ENCODE measurements around the gene ITGB2.
A peak's percentile ranks its signal among the peaks of the same experiment; 100 is the strongest.

The ITGB2 gene

DNA sequence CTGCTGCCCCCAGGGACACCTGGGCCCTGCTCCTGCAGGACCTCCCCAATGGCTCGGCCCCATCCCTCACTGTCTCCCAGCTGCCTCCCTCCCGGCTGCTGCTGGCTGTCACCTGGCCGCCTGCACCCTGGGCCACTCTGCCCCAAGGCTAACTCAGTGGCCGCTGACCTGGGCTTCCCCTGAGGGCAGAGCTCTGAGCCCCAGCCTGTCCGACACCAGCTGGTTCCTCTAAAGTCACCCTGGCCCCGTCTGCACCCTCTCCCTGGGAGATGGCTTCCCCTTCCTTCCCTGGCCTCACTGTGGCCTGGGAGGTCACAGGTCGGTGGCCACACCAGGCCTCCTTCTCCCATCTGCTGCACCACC is 15.0 kb downstream of the ITGB2 start:
- Histone ChIP-seq H3K36me3 (peaks cover 33% of the 10 kb centered on the region), H4K20me1 (peaks cover 5% of the 10 kb centered on the region; the same call in 1 of the 2 replicates), H3K9me3 (no peaks in the 10 kb centered on the region), H3K27ac (no peak overlapping the region), H3K9ac (no peak overlapping the region), H3K4me1 (peaks cover 63% of the 10 kb centered on the region), H3K27me3 (no peaks in the 10 kb centered on the region), H3K4me2 (peak overlapping the region; percentile 47), H3K4me3 (no peak overlapping the region)
- TF ChIP-seq Cebpa-rat (IDR thresholded peaks at IDR 0.05), result no peak

DNA sequence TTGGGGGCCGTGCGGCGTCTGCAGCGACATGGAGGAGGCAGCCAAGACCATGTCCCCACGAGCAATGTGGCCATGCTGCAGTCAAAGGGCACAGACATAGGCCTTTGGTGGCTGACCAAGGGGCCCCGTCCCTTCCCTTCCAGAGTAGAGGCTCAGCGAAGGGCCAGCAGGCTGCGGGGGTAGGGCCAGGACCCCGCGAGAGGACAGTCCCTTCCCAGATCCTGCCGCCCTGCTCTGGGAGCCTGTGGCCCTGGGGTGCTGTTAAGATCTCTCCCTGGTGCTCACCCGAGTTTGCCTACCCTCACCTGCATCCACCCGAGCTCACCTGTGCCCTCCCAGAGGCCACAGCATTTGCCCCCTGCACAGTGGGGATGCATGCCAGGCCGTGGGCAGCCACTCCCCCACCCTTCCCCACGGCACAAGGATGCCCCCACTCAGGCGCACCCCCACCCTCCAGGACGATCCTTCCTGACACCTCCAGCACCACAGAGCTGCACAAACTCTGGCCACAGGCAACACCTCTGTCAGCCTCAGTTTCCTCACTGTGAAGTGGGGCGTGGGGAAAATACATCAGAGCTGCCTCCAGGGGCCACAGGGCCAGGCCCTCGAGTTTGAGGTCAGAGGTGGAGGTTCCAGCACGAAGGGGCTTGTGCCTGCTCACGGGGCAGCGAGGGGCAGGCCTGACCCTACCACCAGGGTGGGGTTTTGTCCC is 15.5 kb downstream of the ITGB2 start:
- Histone ChIP-seq H3K4me3 (no peak overlapping the region), H3K27me3 (no peaks in the 10 kb centered on the region), H3K27ac (no peak overlapping the region), H3K4me1 (peaks cover 62% of the 10 kb centered on the region), H3K9ac (no peak overlapping the region), H4K20me1 (peaks cover 5% of the 10 kb centered on the region; the same call in 1 of the 2 replicates), H3K9me3 (no peaks in the 10 kb centered on the region), H3K4me2 (peak overlapping the region; percentile 47), H3K36me3 (peaks cover 38% of the 10 kb centered on the region)
- no peak for TF ChIP-seq Cebpa-rat (IDR thresholded peaks at IDR 0.05)

DNA sequence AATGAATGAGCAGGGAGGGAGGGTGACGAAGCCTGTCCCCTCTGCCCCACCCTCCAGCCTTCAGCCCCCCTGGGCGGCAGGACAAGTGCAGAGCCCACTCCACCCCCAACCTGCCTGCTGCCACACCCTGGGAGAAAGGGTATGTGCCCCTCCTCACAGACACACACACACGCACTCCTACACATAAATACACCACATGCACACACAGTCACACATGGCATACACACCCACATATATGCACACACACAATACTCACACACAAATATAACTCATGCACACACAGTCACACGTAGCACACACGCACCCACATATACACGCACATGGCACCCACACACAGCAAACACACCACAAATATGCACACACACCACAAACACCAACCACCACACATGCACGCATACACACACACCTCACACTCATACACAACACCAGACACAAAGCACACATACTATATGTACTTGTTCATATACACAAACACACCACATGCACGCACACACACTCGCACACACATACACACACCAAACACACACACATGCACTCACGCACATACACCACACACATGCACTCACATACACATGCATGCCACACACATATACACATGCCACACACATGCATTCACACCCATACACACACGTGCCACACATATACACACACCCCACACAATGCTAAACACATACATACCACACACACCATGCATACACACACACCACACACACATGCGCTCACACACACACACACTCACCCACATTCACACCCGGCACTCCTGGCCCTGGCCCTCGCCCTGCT is 16.4 kb downstream of the ITGB2 start:
- H3K9ac ChIP-seq, result no peak overlapping the region
- TF ChIP-seq Cebpa-rat (IDR thresholded peaks at IDR 0.05), result no peak
- peaks cover 5% of the 10 kb centered on the region; the same call in 1 of the 2 replicates for H4K20me1 ChIP-seq
- H3K9me3 ChIP-seq, result no peaks in the 10 kb centered on the region
- peaks cover 47% of the 10 kb centered on the region for H3K36me3 ChIP-seq
- no peak overlapping the region for H3K4me3 ChIP-seq
- peaks cover 54% of the 10 kb centered on the region for H3K4me1 ChIP-seq
- no peak overlapping the region for H3K4me2 ChIP-seq
- H3K27me3 ChIP-seq, result no peaks in the 10 kb centered on the region
- no peak overlapping the region for H3K27ac ChIP-seq

DNA sequence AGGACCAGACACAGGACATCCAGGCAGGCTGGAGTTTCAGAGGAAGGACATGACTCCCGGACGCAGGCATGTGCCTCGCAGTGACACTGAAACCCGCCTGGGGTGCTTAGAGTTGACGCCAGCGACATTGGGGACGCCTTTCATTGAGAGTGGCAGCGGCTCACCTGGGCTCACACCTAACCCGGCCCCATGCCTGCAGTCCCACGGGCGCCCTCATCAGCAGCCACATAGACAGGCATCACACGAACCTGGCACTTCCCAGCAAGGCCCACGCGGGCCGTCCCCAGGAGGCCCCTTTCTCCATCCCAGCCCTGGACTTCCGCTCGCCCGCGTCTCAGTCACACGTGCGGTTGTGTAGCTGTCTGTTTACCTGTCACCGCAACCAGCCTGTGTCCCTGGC is 17.0 kb downstream of the ITGB2 start:
- peaks cover 5% of the 10 kb centered on the region; the same call in 1 of the 2 replicates for H4K20me1 ChIP-seq
- H3K4me2 ChIP-seq, result no peak overlapping the region
- no peak for TF ChIP-seq Cebpa-rat (IDR thresholded peaks at IDR 0.05)
- no peaks in the 10 kb centered on the region for H3K27me3 ChIP-seq
- peaks cover 47% of the 10 kb centered on the region for H3K4me1 ChIP-seq
- H3K36me3 ChIP-seq, result peaks cover 53% of the 10 kb centered on the region
- no peak overlapping the region for H3K9ac ChIP-seq
- H3K9me3 ChIP-seq, result no peaks in the 10 kb centered on the region
- H3K27ac ChIP-seq, result no peak overlapping the region
- H3K4me3 ChIP-seq, result no peak overlapping the region

DNA sequence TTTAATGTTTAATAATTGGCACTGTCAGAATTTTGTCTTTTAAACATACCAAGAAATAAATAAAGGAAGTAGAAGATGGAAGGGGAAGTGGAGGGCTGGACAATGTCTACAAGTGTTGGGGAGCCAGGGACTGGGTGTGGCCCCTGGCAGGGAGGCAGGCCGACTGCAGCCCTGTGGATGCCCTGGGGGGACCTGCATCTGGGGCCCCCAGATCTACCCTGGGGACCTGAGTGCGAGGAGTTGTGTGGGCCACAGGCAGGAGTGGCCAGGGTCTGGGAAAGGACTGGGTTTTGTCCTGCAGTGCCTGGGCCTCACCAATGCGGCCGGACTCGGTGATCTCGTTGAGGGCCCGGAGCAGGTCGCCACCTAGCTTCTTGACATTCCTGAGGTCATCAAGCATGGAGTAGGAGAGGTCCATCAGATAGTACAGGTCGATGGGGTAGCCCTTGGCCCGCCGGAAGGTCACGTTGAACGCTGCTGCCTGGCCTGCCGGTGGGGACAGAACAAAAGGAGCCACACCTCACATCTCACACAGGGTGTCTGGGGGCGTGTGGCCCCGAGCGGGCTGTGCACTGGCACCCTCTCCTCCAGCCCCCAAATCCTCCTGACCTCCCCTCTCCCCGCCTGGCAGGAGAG is 17.5 kb downstream of the ITGB2 start:
- Histone ChIP-seq H3K4me3 (no peak overlapping the region), H4K20me1 (peaks cover 5% of the 10 kb centered on the region; the same call in 1 of the 2 replicates), H3K4me1 (peaks cover 44% of the 10 kb centered on the region), H3K27ac (no peak overlapping the region), H3K4me2 (no peak overlapping the region), H3K9me3 (no peaks in the 10 kb centered on the region), H3K27me3 (no peaks in the 10 kb centered on the region), H3K36me3 (peaks cover 58% of the 10 kb centered on the region), H3K9ac (no peak overlapping the region)
- TF ChIP-seq Cebpa-rat (IDR thresholded peaks at IDR 0.05), result no peak

DNA sequence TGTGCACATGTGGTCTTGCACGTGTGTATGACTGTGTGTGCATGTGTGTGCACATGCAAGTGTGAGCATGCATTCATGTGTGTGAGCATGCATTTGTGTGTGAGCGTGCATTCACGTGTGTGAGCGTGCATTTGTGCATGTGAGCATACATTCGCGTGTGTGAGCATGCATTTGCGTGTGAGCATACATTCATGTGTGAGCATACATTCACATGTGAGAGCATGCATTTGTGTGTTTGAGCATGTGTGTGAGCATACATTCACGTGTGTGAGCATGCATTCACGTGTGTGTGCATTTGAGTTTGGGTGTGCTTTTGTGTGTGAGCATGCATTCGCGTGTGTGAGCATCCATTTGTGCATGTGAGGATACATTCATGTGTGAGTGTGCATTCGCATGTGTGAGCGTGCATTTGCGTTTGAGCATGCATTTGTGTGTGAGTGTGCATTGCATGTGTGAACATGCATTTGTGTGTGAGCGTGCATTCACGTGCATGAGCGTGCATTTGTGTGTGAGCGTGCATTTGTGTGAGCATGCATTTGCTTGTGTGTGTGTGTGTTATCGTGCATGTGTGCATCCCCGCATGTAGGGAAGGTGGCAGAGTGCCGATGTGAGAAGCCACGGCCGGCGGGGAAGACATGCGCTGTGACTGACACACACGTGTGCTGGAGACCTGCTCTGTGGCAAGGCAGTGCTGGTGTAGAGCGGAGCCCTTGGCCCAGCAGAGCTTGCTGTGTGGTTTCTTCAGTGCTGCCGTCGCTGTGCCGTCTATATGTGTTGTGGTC is 18.2 kb downstream of the ITGB2 start:
- Histone ChIP-seq H3K4me1 (peaks cover 44% of the 10 kb centered on the region), H3K27me3 (no peaks in the 10 kb centered on the region), H3K4me2 (no peak overlapping the region), H3K9me3 (no peaks in the 10 kb centered on the region), H3K4me3 (no peak overlapping the region), H3K9ac (no peak overlapping the region), H3K36me3 (peaks cover 65% of the 10 kb centered on the region), H4K20me1 (peaks cover 5% of the 10 kb centered on the region; the same call in 1 of the 2 replicates), H3K27ac (no peak overlapping the region)
- no peak for TF ChIP-seq Cebpa-rat (IDR thresholded peaks at IDR 0.05)

DNA sequence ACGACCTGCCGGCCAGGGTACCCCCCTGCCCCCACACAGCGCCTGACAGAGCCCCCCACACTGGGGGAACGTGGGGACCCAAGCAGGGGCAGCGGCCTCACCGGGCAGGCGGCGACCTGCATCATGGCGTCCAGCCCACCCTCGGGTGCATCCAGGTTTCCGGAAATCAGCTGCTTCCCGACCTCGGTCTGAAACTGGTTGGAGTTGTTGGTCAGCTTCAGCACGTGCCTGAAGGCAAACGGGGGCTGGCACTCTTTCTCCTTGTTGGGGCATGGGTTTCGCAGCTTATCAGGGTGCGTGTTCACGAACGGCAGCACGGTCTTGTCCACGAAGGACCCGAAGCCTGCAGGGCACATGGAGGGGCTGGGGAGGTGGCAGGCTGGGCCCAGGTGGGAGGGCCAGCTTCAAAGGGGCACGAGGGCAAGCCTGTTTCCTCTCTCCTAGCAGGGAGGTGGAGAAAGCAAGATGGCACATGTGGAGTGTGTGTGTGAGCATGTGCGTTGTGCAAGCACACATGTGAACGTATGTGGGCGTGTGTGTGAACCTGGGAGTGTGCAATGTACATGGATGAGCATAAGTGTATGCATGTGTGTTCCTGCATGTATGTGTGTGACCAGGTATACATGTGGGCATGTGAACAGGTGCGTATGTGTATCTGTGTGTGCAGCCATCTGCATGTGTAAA is 19.2 kb downstream of the ITGB2 start:
- Histone ChIP-seq H3K4me2 (peak overlapping the region; percentile 39), H4K20me1 (no peaks in the 10 kb centered on the region), H3K27me3 (no peaks in the 10 kb centered on the region), H3K9ac (no peak overlapping the region), H3K27ac (0 out of 2 replicates have a peak overlapping the region, but pooled peaks have one; percentile 13), H3K4me3 (no peak overlapping the region), H3K4me1 (peaks cover 37% of the 10 kb centered on the region), H3K36me3 (peaks cover 66% of the 10 kb centered on the region), H3K9me3 (no peaks in the 10 kb centered on the region)
- TF ChIP-seq Cebpa-rat (IDR thresholded peaks at IDR 0.05), result no peak

DNA sequence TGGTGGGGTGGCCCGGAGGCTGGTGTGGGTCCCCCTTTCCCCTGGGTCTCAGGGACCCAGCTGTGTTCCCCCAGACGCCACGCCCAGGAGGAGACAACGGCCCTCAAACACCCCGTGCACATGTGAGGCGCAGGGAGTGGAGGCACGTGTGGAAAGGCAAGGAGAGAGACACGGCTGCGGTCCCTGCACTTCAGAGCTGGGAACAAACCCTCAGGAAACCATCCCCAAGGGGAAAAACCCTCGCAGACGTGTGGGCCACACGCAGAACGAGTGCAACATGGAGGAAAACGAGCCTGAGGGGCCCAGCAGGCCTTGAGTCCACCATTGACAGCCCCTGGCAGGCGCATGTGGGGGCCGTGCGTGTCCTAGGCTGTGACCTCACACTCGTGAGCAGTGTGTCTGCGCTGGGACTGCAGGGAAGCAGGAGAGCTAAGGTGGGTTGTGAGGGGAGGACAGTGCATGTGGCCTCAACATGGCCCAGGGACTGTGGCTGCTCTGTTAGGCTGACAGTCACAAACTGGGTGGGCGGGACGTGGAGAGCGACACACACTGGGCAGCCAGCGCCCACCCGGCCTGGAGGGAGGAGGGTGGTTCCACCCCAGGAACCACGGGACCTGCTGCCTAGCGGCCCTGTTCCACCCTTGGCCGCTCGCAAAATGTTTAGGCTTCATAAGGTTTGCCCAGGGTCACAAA is 20.0 kb downstream of the ITGB2 start:
- no peaks in the 10 kb centered on the region for H3K9me3 ChIP-seq
- H3K4me1 ChIP-seq, result peaks cover 28% of the 10 kb centered on the region
- H3K27me3 ChIP-seq, result no peaks in the 10 kb centered on the region
- 0 out of 2 replicates have a peak overlapping the region, but pooled peaks have one; percentile 29 for H3K9ac ChIP-seq
- H3K36me3 ChIP-seq, result peaks cover 66% of the 10 kb centered on the region
- H3K4me3 ChIP-seq, result no peak overlapping the region
- no peak for TF ChIP-seq Cebpa-rat (IDR thresholded peaks at IDR 0.05)
- H3K27ac ChIP-seq, result peak overlapping the region; percentile 13; the same call in 1 of the 2 replicates
- H4K20me1 ChIP-seq, result no peaks in the 10 kb centered on the region
- peak overlapping the region; percentile 39 for H3K4me2 ChIP-seq
